Gastrocnemius medialis (tissue), 4 donors: ENCODE results near the gene SYT7.

Experiments
- CTCF ChIP-seq, 5 experiments: fragments of 450-650 bp in 3 of 5; fragments of 200-600 bp in 2 of 5; sonication (generic) in 2 of 5; IDR thresholded peaks in 4 of 5; conservative IDR thresholded peaks in 1 of 5; 1 replicate in 4 of 5; 2 replicates in 1 of 5; pipeline ENCODE4 v1.5.1; 2016 to 2019; ENCODE audit warnings: antibody characterized with exemption in 5 of 5, mild to moderate bottlenecking in 3 of 5, moderate library complexity in 3 of 5
- POLR2A ChIP-seq, 2 donors: fragments of 450-650 bp; IDR thresholded peaks; one replicate each; pipeline ENCODE4 v1.6.1; 2017; ENCODE audit warnings: antibody characterized with exemption in 2 of 2, mild to moderate bottlenecking in 2 of 2, moderate library complexity in 2 of 2

- TF ChIP-seq CTCF (IDR thresholded peaks at IDR 0.05 in 4 of 5, conservative IDR thresholded peaks at IDR 0.05 in 1 of 5) (peak; percentile 89 to 96 (median 91)), POLR2A (IDR thresholded peaks at IDR 0.05) (no peak)
Measured at GRCh38 chr11:61477727-61478148, 103.1 kb downstream of the SYT7 start.
